Right lobe of liver (tissue), 6 donors: ENCODE results near the gene OR7C1. TPM values are rescaled to one million over a fixed set of nuclear protein-coding genes. Genes with fewer than 3 reads are reported as not detected.

Experiments
- ATAC-seq, 4 donors: fragments of 200-7000 bp; cut with Tn5 transposase; one replicate each; pipeline ENCODE4 v1.9.1; 2020; ENCODE audit warnings: mild to moderate bottlenecking in 4 of 4, moderate library complexity in 4 of 4
- DNase-seq, 3 donors: peaks; one replicate each; pipeline ENCODE4 v3.0.0-alpha.2; 2020
- H3K27ac ChIP-seq, 3 donors: fragments of 200-600 bp; one replicate each; pipeline ENCODE4 v1.8.0; 2022
- H3K27me3 ChIP-seq, 2 donors: fragments of 200-600 bp; one replicate each; pipeline ENCODE4 v1.8.0; 2022
- H3K36me3 ChIP-seq, 4 donors: fragments of 200-600 bp; sonication (generic) in 1 of 4; one replicate each; pipeline versions ENCODE4 v1.5.1 to v1.8.0; 2017 to 2022; ENCODE audit warnings: control low read depth in 1 of 4
- H3K4me1 ChIP-seq, 4 donors: fragments of 200-600 bp; sonication (generic) in 1 of 4; one replicate each; pipeline versions ENCODE4 v1.5.1 to v1.8.0; 2017 to 2022; ENCODE audit warnings: control low read depth in 1 of 4
- H3K4me3 ChIP-seq, 3 donors: fragments of 200-600 bp; one replicate each; pipeline ENCODE4 v1.8.0; 2022
- H3K9me3 ChIP-seq, 4 donors: fragments of 200-600 bp; sonication (generic) in 1 of 4; one replicate each; pipeline versions ENCODE4 v1.5.1 to v1.8.0; 2017 to 2022; ENCODE audit warnings: control low read depth in 1 of 4
- CTCF ChIP-seq, 4 donors: fragments of 200-600 bp in 3 of 4; fragments of 450-650 bp in 1 of 4; IDR thresholded peaks; one replicate each; pipeline versions ENCODE4 v1.5.1 to v1.8.0; 2016 to 2022; ENCODE audit warnings: antibody characterized with exemption in 4 of 4, mild to moderate bottlenecking in 2 of 4
- POLR2A ChIP-seq: fragments of 450-650 bp; IDR thresholded peaks from one replicate; pipeline ENCODE4 v1.6.1; 2017; ENCODE audit warnings: antibody characterized with exemption, mild to moderate bottlenecking
- WGBS: methylation state at CpG from one replicate; pipeline ENCODE4 v1.1.6; 2018; ENCODE audit warnings: low coverage, low lambda C conversion rate; ENCODE audit not compliant: insufficient coverage; ENCODE audit errors: missing lambda C conversion rate; 5-methylcytosine and 5-hydroxymethylcytosine counted together
- intact Hi-C, 2 donors: fragments of 100-400 bp; cut with DNase I; formaldehyde crosslinking; loops; one replicate each; pipeline versions ENCODE4 v1.11.2 to v1.14.1; 2022
- total RNA-seq, 6 experiments: library from RNA; depleted of rRNA in 2 of 6; stranded (reverse); fragments of >200 nt in 2 of 6; fragmentation: NEBNext Ultra II Directional in 3 of 6; extraction: Animal tissue kit (Norgen Biotek cat#: 25700) in 3 of 6; gene quantifications; one replicate each; pipeline versions ENCODE4 v1.1.0 to v1.2.4, GENCODE V29; 2016 to 2023
- donor health status: DM: no; HTN: yes; CAD: no.
- donor health status: DM: no; HTN: no; CAD: no.
- donor health status: DM: no; HTN: no; CAD: no.
- donor health status: DM: no; HTN: yes; CAD: no.
- donor health status: DM: no; HTN: yes; CAD: no.

OR7C1 gene
- total RNA-seq, 6 experiments from 2014 or later = 0.02 TPM; not detected in 5

GRCh38 chr19:14809272-14810057, 25.5 kb downstream of the OR7C1 start:
- WGBS = 31% methylated on average over 9 of the region's 9 CpGs
- H3K4me3 ChIP-seq = no peak overlapping the region
- H3K9me3 ChIP-seq = no peaks in the 10 kb centered on the region
- no peak for TF ChIP-seq CTCF (IDR thresholded peaks at IDR 0.05)
- no peak for TF ChIP-seq POLR2A
- DNase-seq (no peak), ATAC-seq (peak in 2 of 4 donors; percentile 28 to 42)
- H3K27ac ChIP-seq = no peak overlapping the region
- intact Hi-C loops = no loop called here
- H3K27me3 ChIP-seq = no peaks in the 10 kb centered on the region
- no peaks in the 10 kb centered on the region for H3K36me3 ChIP-seq
- H3K4me1 ChIP-seq = no peaks in the 10 kb centered on the region

GRCh38 chr19:14804765-14805164, 30.2 kb downstream of the OR7C1 start:
- 63% methylated on average over 2 of the region's 3 CpGs for WGBS

GRCh38 chr19:14798760-14799159, 36.2 kb downstream of the OR7C1 start:
- WGBS = 56% methylated on average over 5 of the region's 5 CpGs
- intact Hi-C loops = no loop called here
- Histone ChIP-seq H3K4me3 (no peak overlapping the region), H3K27ac (no peak overlapping the region), H3K4me1 (no peaks in the 10 kb centered on the region), H3K9me3 (no peaks in the 10 kb centered on the region), H3K36me3 (no peaks in the 10 kb centered on the region), H3K27me3 (no peaks in the 10 kb centered on the region)
- ATAC-seq (no peak), DNase-seq (no peak)
- TF ChIP-seq CTCF (IDR thresholded peaks at IDR 0.05) = no peak
- TF ChIP-seq POLR2A = no peak

More at GRCh38 chr19:14804765-14805164, 30.2 kb downstream of the OR7C1 start:
- Histone ChIP-seq H3K27me3 (no peaks in the 10 kb centered on the region), H3K27ac (no peak overlapping the region), H3K36me3 (no peaks in the 10 kb centered on the region), H3K4me3 (no peak overlapping the region), H3K9me3 (no peaks in the 10 kb centered on the region), H3K4me1 (no peaks in the 10 kb centered on the region)
- intact Hi-C loops = no loop called here
- no peak for TF ChIP-seq CTCF (IDR thresholded peaks at IDR 0.05)
- no peak for TF ChIP-seq POLR2A
- DNase-seq (no peak), ATAC-seq (no peak)

GRCh38 chr19:14796021-14796420, 39.0 kb downstream of the OR7C1 start:
- no peaks in the 10 kb centered on the region for H3K27me3 ChIP-seq
- WGBS = 83% methylated on average over 8 of the region's 11 CpGs
- H3K4me1 ChIP-seq = no peaks in the 10 kb centered on the region
- no peaks in the 10 kb centered on the region for H3K36me3 ChIP-seq
- ATAC-seq = no peak
- no peaks in the 10 kb centered on the region for H3K9me3 ChIP-seq
- H3K27ac ChIP-seq = no peak overlapping the region
- intact Hi-C loops = no loop called here
- H3K4me3 ChIP-seq = no peak overlapping the region
- no peak for DNase-seq
- TF ChIP-seq CTCF (IDR thresholded peaks at IDR 0.05) (no peak), POLR2A (no peak)
